OCI-LY3 (cell line): ENCODE measurements around the gene ATL1.

Experiments
- EZH2phosphoT487 ChIP-seq: fragments of 200-600 bp; shearing (Covaris generic); IDR thresholded peaks from 2 replicates; pipeline ENCODE4 v1.6.1; 2018; ENCODE audit warnings: antibody characterized with exemption, mixed run types, low read depth
- TF ChIP-seq, protein P1 (sequence below): fragments of 200-600, 300-600 bp; sonication (generic); IDR thresholded peaks from 2 replicates; pipeline ENCODE4 v1.5.1; 2014; ENCODE audit warnings: antibody characterized with exemption, low read length, low read depth

DNA sequence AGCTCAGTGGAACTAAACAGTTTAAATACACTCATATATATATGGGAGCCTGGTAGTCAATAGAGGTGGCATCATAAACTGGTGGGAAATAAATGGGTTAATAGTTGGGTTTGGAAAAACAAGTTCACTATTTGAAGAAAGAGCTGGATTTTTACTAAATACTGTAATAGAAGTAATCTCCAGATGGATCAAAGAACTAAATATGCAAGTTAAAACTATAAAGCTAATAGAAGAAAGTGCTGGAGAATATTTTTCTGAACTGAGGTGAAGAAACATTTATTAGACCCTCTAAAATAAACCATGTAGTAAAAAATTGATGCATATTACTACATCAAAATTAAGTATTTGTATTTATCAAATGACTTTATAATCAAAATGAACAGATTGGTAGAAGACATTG, 38.8 kb downstream of the ATL1 start:
- TF ChIP-seq, protein P1, sequence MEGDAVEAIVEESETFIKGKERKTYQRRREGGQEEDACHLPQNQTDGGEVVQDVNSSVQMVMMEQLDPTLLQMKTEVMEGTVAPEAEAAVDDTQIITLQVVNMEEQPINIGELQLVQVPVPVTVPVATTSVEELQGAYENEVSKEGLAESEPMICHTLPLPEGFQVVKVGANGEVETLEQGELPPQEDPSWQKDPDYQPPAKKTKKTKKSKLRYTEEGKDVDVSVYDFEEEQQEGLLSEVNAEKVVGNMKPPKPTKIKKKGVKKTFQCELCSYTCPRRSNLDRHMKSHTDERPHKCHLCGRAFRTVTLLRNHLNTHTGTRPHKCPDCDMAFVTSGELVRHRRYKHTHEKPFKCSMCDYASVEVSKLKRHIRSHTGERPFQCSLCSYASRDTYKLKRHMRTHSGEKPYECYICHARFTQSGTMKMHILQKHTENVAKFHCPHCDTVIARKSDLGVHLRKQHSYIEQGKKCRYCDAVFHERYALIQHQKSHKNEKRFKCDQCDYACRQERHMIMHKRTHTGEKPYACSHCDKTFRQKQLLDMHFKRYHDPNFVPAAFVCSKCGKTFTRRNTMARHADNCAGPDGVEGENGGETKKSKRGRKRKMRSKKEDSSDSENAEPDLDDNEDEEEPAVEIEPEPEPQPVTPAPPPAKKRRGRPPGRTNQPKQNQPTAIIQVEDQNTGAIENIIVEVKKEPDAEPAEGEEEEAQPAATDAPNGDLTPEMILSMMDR = no peak
- TF ChIP-seq EZH2phosphoT487 = no peak
